Measurements from ENCODE around the gene LUM.

LUM gene

GRCh38 chr12:91065396-91065795 lies 45.9 kb downstream of the LUM start:
- DNase-seq (ENCODE audit: low read depth): no peak
- no peak for TF ChIP-seq CTCF (conservative IDR thresholded peaks at IDR 0.05; ENCODE audit: low read depth, low read length)
- no peak overlapping the region for H3K4me3 ChIP-seq (ENCODE audit: low read depth, low read length)

- no peak overlapping the region for H3K4me3 ChIP-seq (ENCODE audit: low read depth, low read length)
- DNase-seq (ENCODE audit: low read depth): no peak
- no peak for TF ChIP-seq CTCF (conservative IDR thresholded peaks at IDR 0.05; ENCODE audit: low read depth, low read length)
Measured at GRCh38 chr12:91064640-91065039, 46.7 kb downstream of the LUM start.

- TF ChIP-seq CTCF (conservative IDR thresholded peaks at IDR 0.05; ENCODE audit: low read depth, low read length): no peak
- no peak overlapping the region for H3K4me3 ChIP-seq (ENCODE audit: low read depth, low read length)
Measured at GRCh38 chr12:91061091-91061490, 50.2 kb downstream of the LUM start.

GRCh38 chr12:91059211-91059610 lies 52.1 kb downstream of the LUM start:
- no peak overlapping the region for H3K4me3 ChIP-seq (ENCODE audit: low read depth, low read length)
- TF ChIP-seq CTCF (conservative IDR thresholded peaks at IDR 0.05; ENCODE audit: low read depth, low read length): no peak
- DNase-seq (ENCODE audit: low read depth): no peak

More at GRCh38 chr12:91061091-91061490, 50.2 kb downstream of the LUM start:
- no peak for DNase-seq (ENCODE audit: low read depth)

GRCh38 chr12:91058786-91059185 lies 52.5 kb downstream of the LUM start:
- no peak overlapping the region for H3K4me3 ChIP-seq (ENCODE audit: low read depth, low read length)
- no peak for DNase-seq (ENCODE audit: low read depth)
- no peak for TF ChIP-seq CTCF (conservative IDR thresholded peaks at IDR 0.05; ENCODE audit: low read depth, low read length)

- TF ChIP-seq CTCF (conservative IDR thresholded peaks at IDR 0.05; ENCODE audit: low read depth, low read length): no peak
- no peak for DNase-seq (ENCODE audit: low read depth)
- H3K4me3 ChIP-seq (ENCODE audit: low read depth, low read length): no peak within 1 kb of the TSS
Measured at GRCh38 chr12:91057368-91058165, 53.7 kb downstream of the LUM start, which contains the start of gene KERA. KERA (minus strand) TSS chr12:91058024; CDS start chr12:91056281, 1,743 bp downstream.

GRCh38 chr12:91056488-91056887 lies 54.8 kb downstream of the LUM start:
- TF ChIP-seq CTCF (conservative IDR thresholded peaks at IDR 0.05; ENCODE audit: low read depth, low read length): no peak
- no peak overlapping the region for H3K4me3 ChIP-seq (ENCODE audit: low read depth, low read length)
- DNase-seq (ENCODE audit: low read depth): no peak

All from choroid plexus epithelial cell (primary cell).